GM13976 (cell line): ENCODE results near the gene MAP4K5.

Source experiments
- DNase-seq: peaks from one replicate; pipeline ENCODE4 v3.0.0; 2012; ENCODE audit warnings: low spot score
- CTCF ChIP-seq: IDR thresholded peaks from 2 replicates; pipeline ENCODE4 v1.5.1; 2012; ENCODE audit warnings: borderline replicate concordance, mild to moderate bottlenecking; ENCODE audit not compliant: insufficient read depth; ENCODE audit errors: extremely low read depth, missing control alignments, control extremely low read depth
- in situ Hi-C: fragments of 300-500 bp; cut with MboI; formaldehyde crosslinking; loops from one replicate; pipeline ENCODE4 v1.12.0; 2022; ENCODE audit warnings: low sequenced_read_pairs, mixed read lengths, inconsistent platforms; ENCODE audit not compliant: unreplicated experiment

The MAP4K5 gene

GRCh38 chr14:50394713-50395112 lies 137.7 kb downstream of the MAP4K5 start:
- no peak for TF ChIP-seq CTCF
- DNase-seq = no peak
- in situ Hi-C loops = no loop called here

GRCh38 chr14:50389668-50390441 lies 142.5 kb downstream of the MAP4K5 start:
- in situ Hi-C loops = no loop called here
- no peak for DNase-seq
- no peak for TF ChIP-seq CTCF

GRCh38 chr14:50388256-50388931 lies 144.0 kb downstream of the MAP4K5 start:
- no peak for DNase-seq
- in situ Hi-C loops = no loop called here
- TF ChIP-seq CTCF = no peak

GRCh38 chr14:50387548-50387947 lies 144.8 kb downstream of the MAP4K5 start:
- no peak for DNase-seq
- in situ Hi-C loops = no loop called here
- TF ChIP-seq CTCF = no peak

- no peak for TF ChIP-seq CTCF
- in situ Hi-C loops = no loop called here
- DNase-seq = no peak
These were observed 148.6 kb downstream of the MAP4K5 start for GRCh38 chr14:50383618-50384225.

- no peak for TF ChIP-seq CTCF
- in situ Hi-C loops = no loop called here
- no peak for DNase-seq
These were observed 150.5 kb downstream of the MAP4K5 start for GRCh38 chr14:50381823-50382287.
